Mucosa of descending colon (tissue), 3 donors: ENCODE measurements around the gene FAM210A. TPM values are rescaled to one million over a fixed set of nuclear protein-coding genes. Genes with fewer than 3 reads are reported as not detected.
"Not testable (repeated sequence)": the region's sequence is repeated elsewhere in the genome, so short reads cannot be mapped to it uniquely, and the experiment has no call there.

Source experiments
- ATAC-seq: fragments of 200-7000 bp; cut with Tn5 transposase; one replicate; pipeline ENCODE4 v1.9.1; 2020; ENCODE audit warnings: mild to moderate bottlenecking, moderate library complexity
- DNase-seq, 3 donors: peaks; one replicate each; pipeline ENCODE4 v3.0.0-alpha.2; 2020
- H3K36me3 ChIP-seq: fragments of 200-600 bp; one replicate; pipeline ENCODE4 v1.8.0; 2021; ENCODE audit warnings: low read depth, mild to moderate bottlenecking
- H3K4me1 ChIP-seq: fragments of 200-600 bp; one replicate; pipeline ENCODE4 v1.8.0; 2021; ENCODE audit warnings: low read depth, mild to moderate bottlenecking
- H3K4me3 ChIP-seq: fragments of 200-600 bp; one replicate; pipeline ENCODE4 v1.8.0; 2021; ENCODE audit warnings: mild to moderate bottlenecking
- H3K9me3 ChIP-seq: fragments of 200-600 bp; one replicate; pipeline ENCODE4 v1.8.0; 2021; ENCODE audit warnings: mild to moderate bottlenecking
- CTCF ChIP-seq: fragments of 200-600 bp; IDR thresholded peaks from one replicate; pipeline ENCODE4 v1.8.0; 2022; ENCODE audit warnings: antibody characterized with exemption, mild to moderate bottlenecking
- intact Hi-C, 2 donors: fragments of 100-400 bp; cut with DNase I in 1 of 2; cut with micrococcal nuclease in 1 of 2; formaldehyde crosslinking; loops; one replicate each; pipeline versions ENCODE4 v1.11.0 to v1.11.1; 2022; cut with DNase I, micrococcal nuclease
- total RNA-seq, 3 donors: library from RNA; stranded (reverse); fragmentation: NEBNext Ultra II Directional in 2 of 3; extraction: Animal tissue kit (Norgen Biotek cat#: 25700) in 2 of 3; gene quantifications; one replicate each; pipeline versions ENCODE4 v1.2.1 to v1.2.4, GENCODE V29; 2021 to 2023
- donor health status: DM: no; HTN: no; CAD: no; lungs with moderate emphysema.
- donor health status: DM: no; HTN: no; CAD: no.
- donor health status: DM: no; HTN: yes; CAD: no.

The FAM210A gene
- total RNA-seq, 3 donors from 2014 or later, result 14.4 to 17.5 (median 16.2) TPM

- no peak for TF ChIP-seq CTCF
- Histone ChIP-seq H3K4me3 (no peak overlapping the region), H3K9me3 (no peaks in the 10 kb centered on the region), H3K4me1 (no peaks in the 10 kb centered on the region), H3K36me3 (peaks cover 9% of the 10 kb centered on the region)
- ATAC-seq (no peak), DNase-seq (no peak)
- intact Hi-C loops, result no loop called here
Measured at GRCh38 chr18:13756671-13757070, 30.3 kb upstream of the FAM210A start.

GRCh38 chr18:13756261-13756660 lies 29.9 kb upstream of the FAM210A start:
- H3K36me3 ChIP-seq, result peaks cover 9% of the 10 kb centered on the region

GRCh38 chr18:13751599-13751998 lies 25.2 kb upstream of the FAM210A start:
- H3K9me3 ChIP-seq, H3K36me3 ChIP-seq, H3K4me3 ChIP-seq, DNase-seq, intact Hi-C loops, ATAC-seq, H3K4me1 ChIP-seq: not testable (repeated sequence)

More at GRCh38 chr18:13756261-13756660, 29.9 kb upstream of the FAM210A start:
- no peak for ATAC-seq
- Histone ChIP-seq H3K9me3 (no peaks in the 10 kb centered on the region), H3K4me1 (no peaks in the 10 kb centered on the region), H3K4me3 (no peak overlapping the region)
- intact Hi-C loops, result no loop called here
- DNase-seq, result no peak
- no peak for TF ChIP-seq CTCF

GRCh38 chr18:13746633-13747032 lies 20.3 kb upstream of the FAM210A start:
- no peaks in the 10 kb centered on the region for H3K9me3 ChIP-seq
- no peak for TF ChIP-seq CTCF
- H3K4me3 ChIP-seq, result no peak overlapping the region
- intact Hi-C loops, result no loop called here
- H3K36me3 ChIP-seq, result no peaks in the 10 kb centered on the region
- DNase-seq, result peak in 1 of 3 donors; percentile 69
- no peaks in the 10 kb centered on the region for H3K4me1 ChIP-seq
- peak; percentile 55 for ATAC-seq

GRCh38 chr18:13745696-13746095 lies 19.3 kb upstream of the FAM210A start:
- H3K9me3 ChIP-seq, result no peaks in the 10 kb centered on the region
- ATAC-seq (no peak), DNase-seq (no peak)
- no peak for TF ChIP-seq CTCF
- H3K4me3 ChIP-seq, result no peak overlapping the region
- H3K36me3 ChIP-seq, result no peaks in the 10 kb centered on the region
- no peaks in the 10 kb centered on the region for H3K4me1 ChIP-seq
- intact Hi-C loops, result no loop called here

- H3K36me3 ChIP-seq, result no peaks in the 10 kb centered on the region
Measured at GRCh38 chr18:13735681-13736080, 9.3 kb upstream of the FAM210A start.

More at GRCh38 chr18:13735681-13736080, 9.3 kb upstream of the FAM210A start:
- DNase-seq, result no peak
- intact Hi-C loops, result no loop called here
- no peak for TF ChIP-seq CTCF
- no peak for ATAC-seq
- Histone ChIP-seq H3K9me3 (no peaks in the 10 kb centered on the region), H3K4me1 (no peaks in the 10 kb centered on the region), H3K4me3 (no peak overlapping the region)
